IPS-NIHi7 (cell line): ENCODE data around the gene MN1.
A peak's percentile ranks its signal among the peaks of the same experiment; 100 is the strongest.

Experiments
- DNase-seq: peaks from one replicate; pipeline ENCODE4 v3.0.0; 2012; ENCODE audit warnings: mixed read lengths; ENCODE audit errors: extremely low spot score

MN1 gene

GRCh38 chr22:27827604-27828587 is 26.3 kb upstream of the MN1 start:
- DNase-seq = no peak

- no peak for DNase-seq
These were observed 23.6 kb upstream of the MN1 start for GRCh38 chr22:27825174-27825573.

GRCh38 chr22:27823221-27823620 is 21.7 kb upstream of the MN1 start:
- no peak for DNase-seq

- DNase-seq = no peak
These were observed 19.6 kb upstream of the MN1 start for GRCh38 chr22:27820896-27821866.

GRCh38 chr22:27816552-27816951 is 15.0 kb upstream of the MN1 start:
- DNase-seq = no peak

GRCh38 chr22:27815826-27816530 is 14.4 kb upstream of the MN1 start:
- DNase-seq = no peak

- DNase-seq = no peak
These were observed 13.4 kb upstream of the MN1 start for GRCh38 chr22:27814993-27815392.

GRCh38 chr22:27811778-27812177 is 10.2 kb upstream of the MN1 start:
- no peak for DNase-seq

GRCh38 chr22:27810609-27811151 is 9.1 kb upstream of the MN1 start:
- no peak for DNase-seq

GRCh38 chr22:27809700-27810608 is 8.4 kb upstream of the MN1 start:
- DNase-seq = no peak

- no peak for DNase-seq
These were observed 7.7 kb upstream of the MN1 start for GRCh38 chr22:27809226-27809603.

- no peak for DNase-seq
These were observed 7.1 kb upstream of the MN1 start for GRCh38 chr22:27808451-27809225.

- no peak for DNase-seq
These were observed 4.3 kb upstream of the MN1 start for GRCh38 chr22:27805841-27806240.

- DNase-seq = peak; percentile 79
These were observed 3.1 kb upstream of the MN1 start for GRCh38 chr22:27804470-27805297.

GRCh38 chr22:27803841-27804415 is 2.4 kb upstream of the MN1 start:
- DNase-seq = no peak

GRCh38 chr22:27802346-27803073 is 954 bp upstream of the MN1 start:
- no peak for DNase-seq

- DNase-seq = no peak
These were observed 347 bp downstream of the MN1 start for GRCh38 chr22:27801202-27801615.
